Urothelium cell line (cell line): ENCODE measurements around the gene SDK2.

ENCODE experiments used
- DNase-seq: peaks from one replicate; pipeline ENCODE4 v3.0.0; 2011; ENCODE audit warnings: low spot score, mixed read lengths
- FAIRE-seq: peaks from 2 replicates; lab custom pipeline; 2011; peaks lifted over from hg19 to GRCh38; lab: Jason Lieb, UNC

SDK2 gene

GRCh38 chr17:73432624-73433190 is 211.5 kb downstream of the SDK2 start:
- no peak for DNase-seq
- peak; percentile 100 for FAIRE-seq

GRCh38 chr17:73431401-73432205 is 212.6 kb downstream of the SDK2 start:
- peak; percentile 87 for FAIRE-seq
- DNase-seq, result no peak

GRCh38 chr17:73430848-73431247 is 213.4 kb downstream of the SDK2 start:
- FAIRE-seq, result no peak
- no peak for DNase-seq

- peak; percentile 48 for FAIRE-seq
- no peak for DNase-seq
Observed at GRCh38 chr17:73430165-73430680, 214.0 kb downstream of the SDK2 start.

GRCh38 chr17:73429440-73430164 is 214.6 kb downstream of the SDK2 start:
- peak; percentile 35 for FAIRE-seq
- DNase-seq, result peak; percentile 96

- DNase-seq, result no peak
- FAIRE-seq, result no peak
Observed at GRCh38 chr17:73427198-73427597, 217.0 kb downstream of the SDK2 start.

- DNase-seq, result no peak
- FAIRE-seq, result no peak
Observed at GRCh38 chr17:73424571-73424970, 219.7 kb downstream of the SDK2 start.

GRCh38 chr17:73423806-73424205 is 220.4 kb downstream of the SDK2 start:
- DNase-seq (no peak), FAIRE-seq (peak; percentile 88)

- FAIRE-seq (peak; percentile 67), DNase-seq (no peak)
Observed at GRCh38 chr17:73423159-73423715, 221.0 kb downstream of the SDK2 start.

- FAIRE-seq, result peak; percentile 61
- DNase-seq, result no peak
Observed at GRCh38 chr17:73422121-73422520, 222.1 kb downstream of the SDK2 start.

GRCh38 chr17:73420897-73421296 is 223.3 kb downstream of the SDK2 start:
- peak; percentile 72 for DNase-seq
- peak; percentile 96 for FAIRE-seq

- DNase-seq (no peak), FAIRE-seq (peak; percentile 52)
Observed at GRCh38 chr17:73419881-73420280, 224.4 kb downstream of the SDK2 start.

- FAIRE-seq (peak; percentile 52), DNase-seq (no peak)
Observed at GRCh38 chr17:73419051-73419450, 225.2 kb downstream of the SDK2 start.

- no peak for FAIRE-seq
- no peak for DNase-seq
Observed at GRCh38 chr17:73415782-73416181, 228.5 kb downstream of the SDK2 start.

GRCh38 chr17:73414171-73414955 is 229.9 kb downstream of the SDK2 start:
- FAIRE-seq, result no peak

GRCh38 chr17:73412914-73413313 is 231.3 kb downstream of the SDK2 start:
- DNase-seq (no peak), FAIRE-seq (no peak)

More at GRCh38 chr17:73414171-73414955, 229.9 kb downstream of the SDK2 start:
- DNase-seq, result no peak

GRCh38 chr17:73411313-73411747 is 232.9 kb downstream of the SDK2 start:
- FAIRE-seq (peak; percentile 90), DNase-seq (no peak)

- DNase-seq (no peak), FAIRE-seq (no peak)
Observed at GRCh38 chr17:73410586-73411312, 233.5 kb downstream of the SDK2 start.

GRCh38 chr17:73404246-73404645 is 240.0 kb downstream of the SDK2 start:
- peak; percentile 27 for FAIRE-seq
- no peak for DNase-seq

GRCh38 chr17:73402466-73402865 is 241.8 kb downstream of the SDK2 start:
- FAIRE-seq (no peak), DNase-seq (no peak)
